Dermis blood vessel endothelial cell (primary cell): Measurements from ENCODE around the gene SCG3. TPM values are rescaled to one million over a fixed set of nuclear protein-coding genes. Genes with fewer than 3 reads are reported as not detected.

Experiments
- DNase-seq: peaks from one replicate; pipeline ENCODE4 v3.0.0; 2010
- total RNA-seq: library from RNA; depleted of rRNA; stranded (reverse); fragments of >200 nt; gene quantifications from 2 replicates; pipeline ENCODE4 v1.2.3, GENCODE V29; 2014

Gene SCG3
- total RNA-seq, 1 donor from 2014 or later, result under 0.01 TPM

DNA sequence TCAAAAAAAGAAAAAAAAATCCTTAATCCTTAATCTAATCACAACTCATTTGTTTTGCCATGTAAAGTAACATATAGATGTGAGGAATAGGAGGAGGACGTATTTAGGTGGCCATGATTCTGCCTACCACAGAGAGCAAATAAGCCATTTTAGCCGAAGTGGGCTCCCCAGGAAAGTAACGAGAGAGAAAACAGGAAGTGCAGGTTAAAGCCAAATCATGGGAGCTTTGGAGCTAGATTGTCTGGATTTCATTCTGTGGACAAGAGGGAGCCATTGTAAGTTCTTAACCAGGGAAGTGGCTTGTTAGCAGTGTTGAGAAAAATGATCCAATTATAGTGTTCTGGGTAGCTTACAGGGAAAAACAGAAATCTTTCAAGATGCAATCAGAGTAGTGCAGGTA, 79.5 kb downstream of the SCG3 start:
- no peak for DNase-seq

DNA sequence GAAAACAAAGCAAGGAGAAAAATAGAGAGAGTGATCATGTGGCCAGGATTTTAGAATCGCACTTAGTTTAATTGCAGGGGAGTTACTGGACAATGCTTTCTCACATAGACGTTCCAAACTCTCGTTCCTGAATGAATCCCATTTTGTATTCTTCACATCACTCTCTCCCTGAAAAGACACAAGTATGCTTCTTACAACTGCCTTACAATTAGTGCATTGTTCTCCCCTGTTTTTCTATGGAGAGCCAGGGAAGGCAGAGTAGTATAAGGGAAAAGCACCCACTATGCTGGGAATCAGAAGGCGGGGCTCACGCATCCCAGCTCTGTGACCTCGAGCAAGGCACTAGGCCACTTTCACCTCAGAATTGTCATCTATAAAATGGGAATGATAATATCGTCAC, 84.4 kb downstream of the SCG3 start:
- no peak for DNase-seq

DNA sequence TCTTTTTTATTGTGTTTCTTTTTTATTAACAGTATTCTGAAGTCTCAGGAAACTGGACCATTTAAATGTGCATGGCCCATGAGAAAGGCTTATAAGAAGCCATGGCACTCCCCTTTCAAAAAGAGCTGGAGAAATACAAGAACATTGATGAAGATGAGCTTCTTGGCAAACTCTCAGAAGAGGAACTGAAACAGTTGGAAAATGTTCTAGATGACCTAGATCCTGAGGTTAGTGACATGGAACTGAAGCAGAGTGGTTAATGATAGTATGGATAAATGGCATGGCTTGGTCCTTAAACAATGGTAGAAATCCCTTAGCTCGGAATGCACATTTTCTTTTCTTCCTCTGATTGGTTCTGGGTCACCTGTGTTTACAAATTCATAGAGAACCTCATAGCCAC, 85.0 kb downstream of the SCG3 start:
- DNase-seq, result no peak

DNA sequence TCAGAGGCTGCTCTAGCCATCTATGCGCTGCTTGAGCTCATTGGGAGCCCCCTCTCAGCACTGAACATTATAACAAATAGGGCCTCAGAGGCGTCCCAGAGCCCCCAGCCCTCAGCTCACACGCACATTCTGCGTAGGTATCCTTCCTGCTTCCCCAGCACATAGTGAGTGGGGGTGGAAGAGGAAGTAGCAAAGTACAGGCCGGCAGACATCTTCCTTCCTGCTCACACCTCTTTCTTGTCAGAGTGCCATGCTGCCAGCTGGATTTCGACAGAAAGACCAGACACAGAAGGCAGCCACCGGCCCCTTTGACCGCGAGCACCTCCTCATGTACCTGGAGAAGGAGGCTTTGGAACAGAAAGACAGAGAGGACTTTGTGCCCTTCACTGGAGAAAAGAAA, 86.7 kb downstream of the SCG3 start:
- DNase-seq, result peak; percentile 32

Other genes with a start within 250 kb of the SCG3 start
- 12.6 and 16.8 TPM in 2 replicates for gene DMXL2, start 58.7 kb upstream of the SCG3 start, total RNA-seq
- gene LYSMD2, start 56.2 kb downstream of the SCG3 start, total RNA-seq, result 24.2 and 33.4 TPM in 2 replicates
- 22.3 and 32.8 TPM in 2 replicates for gene TMOD2, start 70.1 kb downstream of the SCG3 start, total RNA-seq
- gene TMOD3, start 148.2 kb downstream of the SCG3 start, total RNA-seq, result 86.6 and 142 TPM in 2 replicates